GM06990 (cell line): ENCODE measurements around the gene TOR1AIP2.

Experiments used
- DNase-seq: peaks from one replicate; pipeline ENCODE4 v3.0.0-alpha.2; 2011; ENCODE audit not compliant: insufficient read length; ENCODE audit errors: extremely low read depth
- H3K27me3 ChIP-seq: replicated peaks from 2 replicates; pipeline ENCODE4 v1.6.0; 2011; ENCODE audit warnings: low read length; ENCODE audit not compliant: control insufficient read depth, insufficient read depth
- H3K36me3 ChIP-seq: 2 replicates; pipeline ENCODE4 v1.5.1; 2011; ENCODE audit warnings: low read length; ENCODE audit not compliant: control insufficient read depth, insufficient read depth
- H3K4me3 ChIP-seq: replicated peaks from 2 replicates; pipeline ENCODE4 v1.5.1; 2011; ENCODE audit warnings: low read depth, mild to moderate bottlenecking, control low read depth, low read length
- CTCF ChIP-seq: IDR thresholded peaks from 2 replicates; pipeline ENCODE4 v1.5.1; 2011; ENCODE audit warnings: low read length, control low read depth, mild to moderate bottlenecking, inconsistent platforms; ENCODE audit not compliant: insufficient read depth, poor library complexity, severe bottlenecking

TOR1AIP2 gene

GRCh38 chr1:179882253-179883039 lies 4.8 kb upstream of the TOR1AIP2 start, which contains the start of gene TOR1AIP1:
Gene TOR1AIP1, plus strand, starts transcription at chr1:179882285. Its CDS starts 218 bp downstream, at chr1:179882503.
- TF ChIP-seq CTCF, result peak; percentile 18
- peak; percentile 99 for DNase-seq
- H3K27me3 ChIP-seq, result no peaks in the 10 kb centered on the region
- H3K4me3 ChIP-seq, result peak within 1 kb of the TSS; percentile 93
- no peaks in the 10 kb centered on the region for H3K36me3 ChIP-seq

GRCh38 chr1:179881642-179882252 lies 4.1 kb upstream of the TOR1AIP2 start:
- Histone ChIP-seq H3K4me3 (peak overlapping the region; percentile 93), H3K27me3 (no peaks in the 10 kb centered on the region), H3K36me3 (no peaks in the 10 kb centered on the region)
- TF ChIP-seq CTCF, result no peak
- no peak for DNase-seq

- Histone ChIP-seq H3K36me3 (no peaks in the 10 kb centered on the region; the same call in 1 of the 2 replicates), H3K4me3 (no peak overlapping the region)
- no peak for TF ChIP-seq CTCF
These were observed 2.2 kb upstream of the TOR1AIP2 start for GRCh38 chr1:179879797-179880196.

GRCh38 chr1:179876300-179876715 lies 1.3 kb downstream of the TOR1AIP2 start:
- Histone ChIP-seq H3K27me3 (no peaks in the 10 kb centered on the region), H3K36me3 (no peaks in the 10 kb centered on the region; the same call in 1 of the 2 replicates), H3K4me3 (peak overlapping the region; percentile 96)
- DNase-seq, result no peak
- TF ChIP-seq CTCF, result no peak

More at GRCh38 chr1:179879797-179880196, 2.2 kb upstream of the TOR1AIP2 start:
- DNase-seq, result peak; percentile 28
- no peaks in the 10 kb centered on the region for H3K27me3 ChIP-seq

- H3K27me3 ChIP-seq, result no peaks in the 10 kb centered on the region
- H3K36me3 ChIP-seq, result no peaks in the 10 kb centered on the region; the same call in none of the 2 replicates
- no peak for DNase-seq
- no peak for TF ChIP-seq CTCF
- peak overlapping the region; percentile 96 for H3K4me3 ChIP-seq
These were observed 1.9 kb downstream of the TOR1AIP2 start for GRCh38 chr1:179875596-179876299.
